ENCODE results near the gene TAGAP. TPM values are rescaled to one million over a fixed set of nuclear protein-coding genes. Genes with fewer than 3 reads are reported as not detected.
"Not testable (repeated sequence)": the region's sequence is repeated elsewhere in the genome, so short reads cannot be mapped to it uniquely, and the experiment has no call there.

TAGAP gene
- total and polyA plus RNA-seq, 4 donors, result 0.56 to 2.0 (median 1.1) TPM

DNA sequence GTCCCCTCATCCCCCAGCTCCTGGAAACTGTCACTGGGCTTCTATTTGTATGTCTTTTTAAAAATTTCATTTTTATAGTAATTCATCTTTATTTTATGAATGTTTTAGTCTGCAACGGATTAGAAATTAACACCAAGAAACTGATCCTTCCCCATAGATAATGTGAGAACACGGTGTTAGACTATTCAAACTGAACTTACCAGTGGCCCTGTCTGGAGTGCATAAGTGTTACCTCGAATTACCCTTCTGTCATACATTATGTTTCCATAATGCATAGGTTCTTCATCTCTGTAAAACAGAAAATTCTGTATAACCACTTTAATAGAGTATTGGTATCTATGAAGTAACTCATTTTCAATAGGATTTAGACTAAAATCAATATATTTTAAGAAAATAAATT is 51.2 kb downstream of the TAGAP start:
- WGBS, result 94% methylated on average over 3 of the region's 3 CpGs
- TF ChIP-seq, protein P1, sequence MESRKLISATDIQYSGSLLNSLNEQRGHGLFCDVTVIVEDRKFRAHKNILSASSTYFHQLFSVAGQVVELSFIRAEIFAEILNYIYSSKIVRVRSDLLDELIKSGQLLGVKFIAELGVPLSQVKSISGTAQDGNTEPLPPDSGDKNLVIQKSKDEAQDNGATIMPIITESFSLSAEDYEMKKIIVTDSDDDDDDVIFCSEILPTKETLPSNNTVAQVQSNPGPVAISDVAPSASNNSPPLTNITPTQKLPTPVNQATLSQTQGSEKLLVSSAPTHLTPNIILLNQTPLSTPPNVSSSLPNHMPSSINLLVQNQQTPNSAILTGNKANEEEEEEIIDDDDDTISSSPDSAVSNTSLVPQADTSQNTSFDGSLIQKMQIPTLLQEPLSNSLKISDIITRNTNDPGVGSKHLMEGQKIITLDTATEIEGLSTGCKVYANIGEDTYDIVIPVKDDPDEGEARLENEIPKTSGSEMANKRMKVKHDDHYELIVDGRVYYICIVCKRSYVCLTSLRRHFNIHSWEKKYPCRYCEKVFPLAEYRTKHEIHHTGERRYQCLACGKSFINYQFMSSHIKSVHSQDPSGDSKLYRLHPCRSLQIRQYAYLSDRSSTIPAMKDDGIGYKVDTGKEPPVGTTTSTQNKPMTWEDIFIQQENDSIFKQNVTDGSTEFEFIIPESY (IDR thresholded peaks at IDR 0.05), result no peak
- TF ChIP-seq FOXA2 (IDR thresholded peaks at IDR 0.05), result no peak
- no peak overlapping the region for H3K9ac ChIP-seq (ENCODE audit: low read depth in 1 of 2, low read length in 2 of 2)
- H3K9me3 ChIP-seq (ENCODE audit: control insufficient read depth in 4 of 4, low read length in 3 of 4), result no peaks in the 10 kb centered on the region
- no peaks in the 10 kb centered on the region for H3K27me3 ChIP-seq (ENCODE audit: control insufficient read depth in 4 of 4, insufficient read depth in 4 of 4, low read length in 3 of 4)
- no peak overlapping the region for H3K27ac ChIP-seq (ENCODE audit: low read depth in 1 of 2, low read length in 2 of 2)
- H3K4me1 ChIP-seq (ENCODE audit: control insufficient read depth in 4 of 4, insufficient read depth in 4 of 4, low read length in 3 of 4), result no peaks in the 10 kb centered on the region
- H3K4me3 ChIP-seq (ENCODE audit: low read depth in 1 of 3, low read length in 3 of 3), result no peak overlapping the region
- no peak for DNase-seq (ENCODE audit: low spot score)
- peaks cover 0 to 2% (median under 1%) of the 10 kb centered on the region in 4 donors for H3K36me3 ChIP-seq (ENCODE audit: control insufficient read depth in 4 of 4, insufficient read depth in 3 of 4, low read depth in 1 of 4, low read length in 3 of 4)

DNA sequence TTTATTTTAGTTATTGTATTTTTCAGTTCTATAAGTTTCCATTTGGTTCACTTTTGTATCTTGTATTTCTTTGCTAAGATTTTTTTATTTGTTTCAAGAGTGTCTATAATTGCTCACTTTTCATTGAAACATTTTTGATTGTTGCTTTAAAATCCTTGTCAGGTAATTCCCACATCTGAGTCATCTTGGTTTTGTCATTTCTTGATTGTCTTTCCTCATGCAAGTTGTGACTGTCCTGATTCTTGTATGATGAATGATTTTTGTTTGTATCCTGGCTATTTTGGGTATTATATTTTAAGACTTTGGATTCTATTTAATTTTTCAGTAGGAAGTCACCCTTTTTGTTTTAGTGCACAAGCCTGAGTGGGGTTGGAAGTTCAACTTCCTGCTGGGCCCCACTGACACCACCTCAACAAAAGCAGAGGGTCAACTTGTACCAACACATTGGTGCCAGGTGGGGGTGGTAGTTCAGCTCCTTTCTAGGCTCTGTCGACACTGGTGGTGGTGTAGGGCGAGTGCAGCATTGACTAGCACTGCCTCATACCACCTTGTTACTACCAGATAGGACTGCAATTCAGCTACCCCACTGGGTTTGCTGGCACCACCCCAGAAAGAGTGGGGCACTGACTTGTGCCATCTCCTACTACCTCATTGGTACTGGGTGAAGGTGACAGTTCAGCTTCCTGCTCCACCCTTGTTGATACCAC is 53.6 kb downstream of the TAGAP start:
- Histone ChIP-seq H3K9me3 (ENCODE audit: control insufficient read depth in 4 of 4, low read length in 3 of 4) (no peaks in the 10 kb centered on the region), H3K27ac (ENCODE audit: low read depth in 1 of 2, low read length in 2 of 2) (no peak overlapping the region), H3K4me3 (ENCODE audit: low read depth in 1 of 3, low read length in 3 of 3) (no peak overlapping the region), H3K9ac (ENCODE audit: low read depth in 1 of 2, low read length in 2 of 2) (no peak overlapping the region), H3K36me3 (ENCODE audit: control insufficient read depth in 4 of 4, insufficient read depth in 3 of 4, low read depth in 1 of 4, low read length in 3 of 4) (peaks cover 0 to 2% (median under 1%) of the 10 kb centered on the region in 4 donors), H3K4me1 (ENCODE audit: control insufficient read depth in 4 of 4, insufficient read depth in 4 of 4, low read length in 3 of 4) (no peaks in the 10 kb centered on the region), H3K27me3 (ENCODE audit: control insufficient read depth in 4 of 4, insufficient read depth in 4 of 4, low read length in 3 of 4) (no peaks in the 10 kb centered on the region)
- no peak for DNase-seq (ENCODE audit: low spot score)
- TF ChIP-seq TAF1 (conservative IDR thresholded peaks at IDR 0.05) (no peak), HNF4G (IDR thresholded peaks at IDR 0.05) (no peak), RAD21 (IDR thresholded peaks at IDR 0.05) (no peak), JUND (IDR thresholded peaks at IDR 0.05) (no peak), FOXA1 (IDR thresholded peaks at IDR 0.05) (no peak), RXRA (IDR thresholded peaks at IDR 0.05) (no peak), HNF4A (conservative IDR thresholded peaks at IDR 0.05) (no peak), SP1 (IDR thresholded peaks at IDR 0.05) (no peak), YY1 (IDR thresholded peaks at IDR 0.05) (no peak), EGR1 (IDR thresholded peaks at IDR 0.05; ENCODE audit: low read depth in 2 of 2) (no peak), GABPA (IDR thresholded peaks at IDR 0.05 in 1 of 2, conservative IDR thresholded peaks at IDR 0.05 in 1 of 2) (no peak), FOXA2 (IDR thresholded peaks at IDR 0.05) (no peak), NR2F2 (IDR thresholded peaks at IDR 0.05) (no peak)
- TF ChIP-seq, protein P2, sequence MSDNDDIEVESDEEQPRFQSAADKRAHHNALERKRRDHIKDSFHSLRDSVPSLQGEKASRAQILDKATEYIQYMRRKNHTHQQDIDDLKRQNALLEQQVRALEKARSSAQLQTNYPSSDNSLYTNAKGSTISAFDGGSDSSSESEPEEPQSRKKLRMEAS (IDR thresholded peaks at IDR 0.05), result no peak
- TF ChIP-seq, protein P3, sequence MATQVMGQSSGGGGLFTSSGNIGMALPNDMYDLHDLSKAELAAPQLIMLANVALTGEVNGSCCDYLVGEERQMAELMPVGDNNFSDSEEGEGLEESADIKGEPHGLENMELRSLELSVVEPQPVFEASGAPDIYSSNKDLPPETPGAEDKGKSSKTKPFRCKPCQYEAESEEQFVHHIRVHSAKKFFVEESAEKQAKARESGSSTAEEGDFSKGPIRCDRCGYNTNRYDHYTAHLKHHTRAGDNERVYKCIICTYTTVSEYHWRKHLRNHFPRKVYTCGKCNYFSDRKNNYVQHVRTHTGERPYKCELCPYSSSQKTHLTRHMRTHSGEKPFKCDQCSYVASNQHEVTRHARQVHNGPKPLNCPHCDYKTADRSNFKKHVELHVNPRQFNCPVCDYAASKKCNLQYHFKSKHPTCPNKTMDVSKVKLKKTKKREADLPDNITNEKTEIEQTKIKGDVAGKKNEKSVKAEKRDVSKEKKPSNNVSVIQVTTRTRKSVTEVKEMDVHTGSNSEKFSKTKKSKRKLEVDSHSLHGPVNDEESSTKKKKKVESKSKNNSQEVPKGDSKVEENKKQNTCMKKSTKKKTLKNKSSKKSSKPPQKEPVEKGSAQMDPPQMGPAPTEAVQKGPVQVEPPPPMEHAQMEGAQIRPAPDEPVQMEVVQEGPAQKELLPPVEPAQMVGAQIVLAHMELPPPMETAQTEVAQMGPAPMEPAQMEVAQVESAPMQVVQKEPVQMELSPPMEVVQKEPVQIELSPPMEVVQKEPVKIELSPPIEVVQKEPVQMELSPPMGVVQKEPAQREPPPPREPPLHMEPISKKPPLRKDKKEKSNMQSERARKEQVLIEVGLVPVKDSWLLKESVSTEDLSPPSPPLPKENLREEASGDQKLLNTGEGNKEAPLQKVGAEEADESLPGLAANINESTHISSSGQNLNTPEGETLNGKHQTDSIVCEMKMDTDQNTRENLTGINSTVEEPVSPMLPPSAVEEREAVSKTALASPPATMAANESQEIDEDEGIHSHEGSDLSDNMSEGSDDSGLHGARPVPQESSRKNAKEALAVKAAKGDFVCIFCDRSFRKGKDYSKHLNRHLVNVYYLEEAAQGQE (IDR thresholded peaks at IDR 0.05), result no peak
- TF ChIP-seq, protein P4, sequence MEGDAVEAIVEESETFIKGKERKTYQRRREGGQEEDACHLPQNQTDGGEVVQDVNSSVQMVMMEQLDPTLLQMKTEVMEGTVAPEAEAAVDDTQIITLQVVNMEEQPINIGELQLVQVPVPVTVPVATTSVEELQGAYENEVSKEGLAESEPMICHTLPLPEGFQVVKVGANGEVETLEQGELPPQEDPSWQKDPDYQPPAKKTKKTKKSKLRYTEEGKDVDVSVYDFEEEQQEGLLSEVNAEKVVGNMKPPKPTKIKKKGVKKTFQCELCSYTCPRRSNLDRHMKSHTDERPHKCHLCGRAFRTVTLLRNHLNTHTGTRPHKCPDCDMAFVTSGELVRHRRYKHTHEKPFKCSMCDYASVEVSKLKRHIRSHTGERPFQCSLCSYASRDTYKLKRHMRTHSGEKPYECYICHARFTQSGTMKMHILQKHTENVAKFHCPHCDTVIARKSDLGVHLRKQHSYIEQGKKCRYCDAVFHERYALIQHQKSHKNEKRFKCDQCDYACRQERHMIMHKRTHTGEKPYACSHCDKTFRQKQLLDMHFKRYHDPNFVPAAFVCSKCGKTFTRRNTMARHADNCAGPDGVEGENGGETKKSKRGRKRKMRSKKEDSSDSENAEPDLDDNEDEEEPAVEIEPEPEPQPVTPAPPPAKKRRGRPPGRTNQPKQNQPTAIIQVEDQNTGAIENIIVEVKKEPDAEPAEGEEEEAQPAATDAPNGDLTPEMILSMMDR (IDR thresholded peaks at IDR 0.05; ENCODE audit: low read depth, low read length, missing input control), result no peak
- TF ChIP-seq, protein P5, sequence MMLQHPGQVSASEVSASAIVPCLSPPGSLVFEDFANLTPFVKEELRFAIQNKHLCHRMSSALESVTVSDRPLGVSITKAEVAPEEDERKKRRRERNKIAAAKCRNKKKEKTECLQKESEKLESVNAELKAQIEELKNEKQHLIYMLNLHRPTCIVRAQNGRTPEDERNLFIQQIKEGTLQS (IDR thresholded peaks at IDR 0.05), result no peak
- TF ChIP-seq, protein P1 (IDR thresholded peaks at IDR 0.05), result no peak
- 87% methylated on average over 2 of the region's 2 CpGs for WGBS

DNA sequence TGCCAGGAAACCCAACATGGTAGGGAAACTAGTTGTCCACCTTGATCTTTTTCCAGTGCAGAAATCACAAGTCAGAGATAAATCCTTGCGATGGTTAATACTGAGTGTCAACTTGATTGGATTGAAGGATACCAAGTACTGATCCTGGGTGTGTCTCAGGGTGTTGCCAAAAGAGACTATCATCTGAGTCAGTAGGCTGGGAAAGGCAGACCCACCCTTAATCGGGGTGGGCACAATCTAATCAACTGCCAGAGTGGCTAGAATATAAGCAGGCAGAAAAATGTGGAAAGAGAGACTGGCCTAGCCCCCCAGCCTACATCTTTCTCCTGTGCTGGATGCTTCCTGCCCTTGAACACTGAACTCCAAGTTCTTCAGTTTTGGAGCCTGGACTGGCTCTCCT is 55.1 kb downstream of the TAGAP start:
- H3K36me3 ChIP-seq (ENCODE audit: control insufficient read depth in 4 of 4, insufficient read depth in 3 of 4, low read depth in 1 of 4, low read length in 3 of 4); H3K4me3 ChIP-seq (ENCODE audit: low read depth in 1 of 3, low read length in 3 of 3); DNase-seq (ENCODE audit: low spot score); H3K4me1 ChIP-seq (ENCODE audit: control insufficient read depth in 4 of 4, insufficient read depth in 4 of 4, low read length in 3 of 4); H3K9me3 ChIP-seq (ENCODE audit: control insufficient read depth in 4 of 4, low read length in 3 of 4); H3K9ac ChIP-seq (ENCODE audit: low read depth in 1 of 2, low read length in 2 of 2); H3K27ac ChIP-seq (ENCODE audit: low read depth in 1 of 2, low read length in 2 of 2); H3K27me3 ChIP-seq (ENCODE audit: control insufficient read depth in 4 of 4, insufficient read depth in 4 of 4, low read length in 3 of 4): not testable (repeated sequence)
- WGBS, result over 99% methylated on average over 2 of the region's 2 CpGs
